ENCODE measurements around the gene MAP1LC3B2. TPM values are rescaled to one million over a fixed set of nuclear protein-coding genes. Genes with fewer than 3 reads are reported as not detected.

MAP1LC3B2 gene
- total and polyA plus RNA-seq, 2 of the 13 experiments (the other 11 are each of a cell fraction or from before 2014, with no cell fraction given): 0.60 to 2.2 TPM

- Histone ChIP-seq H3K27me3 (ENCODE audit: control insufficient read depth in 1 of 2, insufficient read depth in 2 of 2, low read length in 2 of 2) (peaks cover 0 to 15% of the 10 kb centered on the region in 2 experiments; a peak in 2 of 5 replicates), H3K4me1 (ENCODE audit: insufficient read depth, low read length) (no peaks in the 10 kb centered on the region), H3K79me2 (ENCODE audit: insufficient read depth, low read length) (no peaks in the 10 kb centered on the region), H4K20me1 (ENCODE audit: insufficient read depth, low read length) (no peaks in the 10 kb centered on the region), H3K9ac (ENCODE audit: insufficient read depth, low read depth, low read length) (no peak overlapping the region), H3K9me3 (ENCODE audit: low read length) (no peaks in the 10 kb centered on the region), H3K4me3 (replicated peaks in 1 of 3; ENCODE audit: insufficient read depth in 1 of 3, low read depth in 2 of 3, low read length in 3 of 3) (no peak overlapping the region), H3K36me3 (replicated peaks in 1 of 2; ENCODE audit: control insufficient read depth in 1 of 2, insufficient read depth in 2 of 2, low read length in 2 of 2) (no peaks in the 10 kb centered on the region), H3K4me2 (ENCODE audit: low read depth, low read length) (no peak overlapping the region), H2AFZ (ENCODE audit: low read length) (no peak overlapping the region), H3K27ac (ENCODE audit: extremely low read length, insufficient read depth, low read length) (no peak overlapping the region)
- BruUV-seq (replicated peaks): no TSS peak
- ChIA-PET POLR2A (no interaction called here), CTCF (ENCODE audit: low intra/inter-chr PET ratio, low total read pairs) (no interaction called here)
- intact Hi-C loops (cut with micrococcal nuclease; ENCODE audit: unreplicated experiment) (no loop called here), in situ Hi-C loops (cut with HindIII; ENCODE audit: extremely low pct_ligation_motif_present, low pct_unique_long_range_greater_than_20kb) (no loop called here)
- no peak for TF ChIP-seq BHLHE40 (IDR thresholded peaks at IDR 0.05; ENCODE audit: low read length)
- no peak for TF ChIP-seq FOXO4 (CRISPR knock-in tag; conservative IDR thresholded peaks at IDR 0.05)
- no peak for TF ChIP-seq TP53 (CRISPR knock-in tag; conservative IDR thresholded peaks at IDR 0.05)
- TF ChIP-seq CENPBD1 (CRISPR knock-in tag; IDR thresholded peaks at IDR 0.05; ENCODE audit: borderline replicate concordance, low read depth): no peak
- no peak for TF ChIP-seq ZNF441 (CRISPR knock-in tag; IDR thresholded peaks at IDR 0.05; ENCODE audit: borderline replicate concordance)
- no peak for TF ChIP-seq CC2D1A (CRISPR knock-in tag; IDR thresholded peaks at IDR 0.05)
- no peak for TF ChIP-seq SRSF1 (optimal IDR thresholded peaks at IDR 0.05; ENCODE audit: low read depth, low read length)
- no peak for TF ChIP-seq SKIL (CRISPR knock-in tag; IDR thresholded peaks at IDR 0.05; ENCODE audit: borderline replicate concordance)
- no peak for TF ChIP-seq ADNP (CRISPR knock-in tag; IDR thresholded peaks at IDR 0.05)
- no peak for TF ChIP-seq ZGPAT (CRISPR knock-in tag; IDR thresholded peaks at IDR 0.05)
- TF ChIP-seq ZNF883 (CRISPR knock-in tag; IDR thresholded peaks at IDR 0.05; ENCODE audit: not compliant biosample characterization): no peak
- DNase-seq (ENCODE audit: low spot score): no peak
- WGBS (ENCODE audit: low lambda C conversion rate): 33% methylated on average over 11 of the region's 11 CpGs
- ATAC-seq: no peak
- no peak for FAIRE-seq
Observed at GRCh38 chr12:116610971-116611541, 51.9 kb downstream of the MAP1LC3B2 start.
